Colon (tissue), 2 donors: ENCODE data around the gene NPAS2.

Experiments used
- FAIRE-seq: peaks from 2 replicates; lab custom pipeline; 2012; peaks lifted over from hg19 to GRCh38; lab: Jason Lieb, UNC
- donor health status: control.
- donor health status: control.

NPAS2 gene, protein sequence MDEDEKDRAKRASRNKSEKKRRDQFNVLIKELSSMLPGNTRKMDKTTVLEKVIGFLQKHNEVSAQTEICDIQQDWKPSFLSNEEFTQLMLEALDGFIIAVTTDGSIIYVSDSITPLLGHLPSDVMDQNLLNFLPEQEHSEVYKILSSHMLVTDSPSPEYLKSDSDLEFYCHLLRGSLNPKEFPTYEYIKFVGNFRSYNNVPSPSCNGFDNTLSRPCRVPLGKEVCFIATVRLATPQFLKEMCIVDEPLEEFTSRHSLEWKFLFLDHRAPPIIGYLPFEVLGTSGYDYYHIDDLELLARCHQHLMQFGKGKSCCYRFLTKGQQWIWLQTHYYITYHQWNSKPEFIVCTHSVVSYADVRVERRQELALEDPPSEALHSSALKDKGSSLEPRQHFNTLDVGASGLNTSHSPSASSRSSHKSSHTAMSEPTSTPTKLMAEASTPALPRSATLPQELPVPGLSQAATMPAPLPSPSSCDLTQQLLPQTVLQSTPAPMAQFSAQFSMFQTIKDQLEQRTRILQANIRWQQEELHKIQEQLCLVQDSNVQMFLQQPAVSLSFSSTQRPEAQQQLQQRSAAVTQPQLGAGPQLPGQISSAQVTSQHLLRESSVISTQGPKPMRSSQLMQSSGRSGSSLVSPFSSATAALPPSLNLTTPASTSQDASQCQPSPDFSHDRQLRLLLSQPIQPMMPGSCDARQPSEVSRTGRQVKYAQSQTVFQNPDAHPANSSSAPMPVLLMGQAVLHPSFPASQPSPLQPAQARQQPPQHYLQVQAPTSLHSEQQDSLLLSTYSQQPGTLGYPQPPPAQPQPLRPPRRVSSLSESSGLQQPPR

DNA sequence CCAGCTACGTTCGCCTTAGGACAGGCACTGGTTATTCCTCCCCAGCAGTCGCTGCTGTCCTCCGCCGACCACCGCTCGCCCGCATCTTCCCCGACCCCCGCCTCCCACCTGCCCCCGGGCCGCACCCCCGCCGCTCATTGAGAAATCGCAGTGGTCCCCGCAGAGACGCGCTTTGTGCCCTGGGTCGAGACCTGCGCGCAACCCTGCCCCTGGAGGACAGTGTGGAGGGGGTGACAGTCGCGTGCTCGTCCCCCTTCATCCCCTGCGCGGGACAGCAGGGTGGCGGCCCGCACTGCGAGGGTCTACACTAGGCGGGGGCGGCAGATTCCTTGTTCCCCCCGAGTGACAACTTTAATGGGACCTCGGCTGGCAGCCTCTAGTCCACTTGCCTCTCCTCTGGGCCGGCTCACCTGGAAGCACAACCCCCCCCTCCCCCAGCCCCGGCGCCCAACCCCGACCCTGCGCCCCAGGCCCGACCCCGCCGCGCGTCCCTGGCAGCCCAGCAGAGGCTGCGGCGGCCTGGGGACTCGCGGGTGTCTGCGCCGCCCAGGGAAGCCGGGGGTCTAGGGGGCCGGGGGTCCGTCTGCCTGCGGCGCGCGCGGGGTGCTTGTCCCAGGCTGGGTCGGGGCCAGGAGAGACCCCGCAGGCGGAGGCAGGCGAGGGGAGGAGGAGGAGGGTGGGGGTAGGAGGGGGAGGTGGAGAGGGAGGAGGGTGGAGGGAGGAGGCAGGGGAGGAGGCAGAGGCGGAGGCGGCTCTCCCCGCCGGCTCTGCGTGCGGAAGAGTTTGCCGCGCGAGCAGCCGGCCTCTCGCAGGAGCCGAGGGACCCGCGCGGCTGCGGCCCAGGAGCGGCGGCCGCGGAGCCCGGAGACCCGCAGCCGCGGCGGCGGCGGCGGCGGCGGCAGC is at the start of gene NPAS2:
Gene NPAS2, plus strand, starts transcription at position 770 of the 903 bp plus-strand sequence. CDS start 84,616 bp downstream, outside the sequence.
- no peak for FAIRE-seq

- no peak for FAIRE-seq
Observed at GRCh38 chr2:100771125-100771524, 48.8 kb upstream of the NPAS2 start.

- FAIRE-seq = no peak
Observed at GRCh38 chr2:100773538-100773937, 46.4 kb upstream of the NPAS2 start.

- no peak for FAIRE-seq
Observed at GRCh38 chr2:100776445-100776844, 43.5 kb upstream of the NPAS2 start.

GRCh38 chr2:100778637-100779450 is 41.1 kb upstream of the NPAS2 start:
- FAIRE-seq = no peak

DNA sequence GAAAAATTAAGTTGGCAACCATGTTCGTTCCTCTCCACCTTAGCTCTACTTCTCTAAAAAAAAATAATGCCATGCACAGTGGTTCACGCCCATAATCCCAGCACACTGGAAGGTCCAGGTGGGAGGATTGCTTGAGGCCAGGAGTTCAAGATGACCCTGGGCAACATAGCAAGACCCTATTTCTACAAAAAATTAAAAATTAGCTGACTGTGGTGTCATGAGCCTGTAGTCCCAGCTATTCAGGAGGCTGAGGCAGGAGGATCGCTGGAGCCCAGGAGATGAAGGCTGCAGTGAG is 40.1 kb upstream of the NPAS2 start:
- no peak for FAIRE-seq

- no peak for FAIRE-seq
Observed at GRCh38 chr2:100780203-100781008, 39.5 kb upstream of the NPAS2 start.

DNA sequence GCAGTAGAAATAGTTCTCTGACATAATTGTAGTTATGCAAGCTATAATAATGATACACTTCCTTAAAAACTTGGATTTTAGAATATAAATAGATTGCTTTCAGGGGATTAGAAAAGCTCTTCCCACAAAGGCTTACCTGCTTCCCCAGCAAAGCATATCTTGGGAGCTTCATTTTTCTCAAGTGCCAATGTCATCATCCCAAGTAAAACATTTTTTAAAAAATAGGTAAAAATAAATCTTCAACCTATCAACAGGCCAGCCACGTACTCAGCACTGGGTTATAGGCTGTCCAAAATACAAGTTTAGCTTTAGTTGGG is 39.0 kb upstream of the NPAS2 start:
- no peak for FAIRE-seq

DNA sequence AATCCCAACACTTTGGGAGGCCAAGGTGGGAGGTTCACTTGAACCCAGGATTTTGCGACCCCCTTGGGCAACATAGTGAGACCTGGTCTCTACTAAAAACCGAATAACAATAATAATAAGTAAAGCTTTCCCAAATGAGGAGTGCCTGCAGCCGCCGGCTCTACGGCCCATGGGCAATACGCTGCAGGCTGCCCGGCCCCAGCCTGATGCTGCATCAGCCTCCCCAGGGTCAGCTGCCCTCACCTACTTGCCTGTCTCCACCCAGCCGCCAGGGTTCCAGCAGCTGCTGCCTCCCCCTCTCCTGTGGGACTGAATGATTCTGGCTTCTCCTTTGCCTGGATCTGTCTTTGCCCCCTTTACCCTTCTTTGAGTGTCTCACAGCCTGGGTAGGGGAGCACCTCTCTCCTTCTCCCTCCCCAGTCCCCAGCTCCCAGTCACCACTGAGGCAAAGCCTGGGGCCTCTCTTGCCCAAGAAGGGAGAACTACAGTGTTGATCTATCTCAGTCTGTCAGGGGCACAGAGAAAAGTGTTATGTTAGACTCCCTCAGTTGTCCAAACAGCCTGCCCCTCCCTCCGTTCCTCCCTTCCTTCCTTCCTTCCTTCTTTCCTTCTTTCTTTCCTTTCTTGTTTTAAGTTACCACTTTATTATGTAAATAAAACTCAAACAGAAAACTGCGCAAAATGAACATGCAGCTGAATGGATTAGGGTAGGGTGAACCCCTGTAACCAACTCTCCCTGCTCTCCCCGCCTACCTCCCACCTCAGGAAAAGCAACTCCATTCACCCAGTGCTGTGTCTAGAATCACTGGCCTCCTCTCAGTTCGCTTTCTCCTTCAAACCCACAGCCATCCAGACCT is 38.2 kb upstream of the NPAS2 start:
- FAIRE-seq = no peak

DNA sequence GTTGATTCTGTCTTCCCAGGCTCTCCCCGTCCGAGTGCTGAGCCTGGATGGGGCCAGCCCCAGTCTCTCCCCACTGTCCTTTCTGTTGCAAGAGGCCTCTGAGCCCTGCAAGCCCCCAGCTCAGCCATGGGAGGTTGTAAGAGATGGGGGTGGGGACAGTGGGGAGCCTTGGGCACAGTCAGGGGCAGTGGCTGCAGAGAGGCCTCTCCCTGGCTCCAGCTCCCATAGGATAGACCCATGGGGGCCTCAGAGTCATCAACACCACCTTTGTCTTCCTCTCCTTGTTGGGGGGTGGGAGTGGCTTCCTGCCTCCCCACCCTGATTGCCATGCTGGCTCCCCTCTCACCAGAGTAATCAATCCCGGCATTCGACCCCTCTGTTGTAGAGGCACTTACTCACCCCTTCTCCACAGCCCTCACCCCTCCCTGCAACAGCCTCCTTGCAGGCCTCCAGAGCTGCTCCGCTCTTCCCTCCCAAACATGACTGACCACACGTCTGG is 37.5 kb upstream of the NPAS2 start:
- FAIRE-seq = no peak

- no peak for FAIRE-seq
Observed at GRCh38 chr2:100783987-100784386, 36.0 kb upstream of the NPAS2 start.

DNA sequence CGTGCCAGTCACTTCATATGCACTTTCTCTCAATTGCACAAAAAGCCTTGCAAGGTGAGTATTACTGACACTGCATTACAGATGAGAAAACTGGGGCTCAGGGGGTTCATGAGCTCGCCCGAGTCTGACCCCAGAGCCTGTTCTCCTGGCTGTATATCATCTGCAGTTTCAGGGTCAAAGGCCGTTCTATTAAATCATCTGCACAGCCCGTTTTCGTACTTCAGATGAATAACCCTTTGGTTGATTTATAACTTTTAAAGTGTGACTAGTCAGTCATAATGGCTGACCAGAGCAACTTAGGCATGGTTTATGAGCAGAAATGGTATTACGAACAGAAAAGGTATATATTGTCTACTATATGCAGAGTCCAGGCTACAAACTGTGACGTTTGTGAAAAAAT is 35.3 kb upstream of the NPAS2 start:
- FAIRE-seq = no peak

GRCh38 chr2:100785626-100786296 is 34.2 kb upstream of the NPAS2 start:
- no peak for FAIRE-seq

DNA sequence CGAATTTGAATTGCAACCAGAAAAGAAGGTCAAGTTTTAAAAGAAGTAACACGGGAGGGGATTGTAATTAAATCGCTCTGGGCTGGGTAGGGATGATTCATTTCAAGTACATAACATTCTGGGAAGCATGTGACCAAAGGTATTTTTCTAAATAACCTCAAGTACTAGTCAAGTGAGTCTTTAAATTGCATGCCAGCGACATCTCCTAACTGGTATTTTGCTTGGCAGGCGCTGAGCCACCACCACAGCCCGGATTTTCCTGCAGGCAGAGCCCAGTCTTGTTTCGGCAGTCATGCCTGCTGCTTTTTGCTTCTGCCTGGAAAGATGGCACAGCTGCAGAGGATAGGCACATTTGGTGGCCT is 33.7 kb upstream of the NPAS2 start:
- no peak for FAIRE-seq

DNA sequence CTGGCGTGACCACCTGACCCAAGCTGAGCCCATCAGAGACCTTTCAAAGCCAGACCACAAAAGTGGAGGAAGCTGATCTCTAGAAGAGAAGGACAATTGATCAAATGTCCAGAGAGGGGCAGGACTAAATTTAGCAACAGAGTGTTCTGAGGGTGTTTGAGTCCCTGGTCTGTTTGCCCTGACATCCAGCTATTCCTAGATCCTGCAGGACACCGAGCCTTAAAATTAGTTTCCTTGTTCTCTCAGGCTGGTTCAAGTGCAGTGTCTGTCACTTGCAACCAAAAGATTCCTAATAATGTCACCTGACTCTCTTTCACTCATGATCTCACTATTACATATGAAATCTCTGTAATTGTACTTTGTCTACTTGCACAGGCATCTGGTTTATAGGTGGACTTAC is 33.0 kb upstream of the NPAS2 start:
- FAIRE-seq = no peak

GRCh38 chr2:100789361-100789760 is 30.6 kb upstream of the NPAS2 start:
- FAIRE-seq = no peak

DNA sequence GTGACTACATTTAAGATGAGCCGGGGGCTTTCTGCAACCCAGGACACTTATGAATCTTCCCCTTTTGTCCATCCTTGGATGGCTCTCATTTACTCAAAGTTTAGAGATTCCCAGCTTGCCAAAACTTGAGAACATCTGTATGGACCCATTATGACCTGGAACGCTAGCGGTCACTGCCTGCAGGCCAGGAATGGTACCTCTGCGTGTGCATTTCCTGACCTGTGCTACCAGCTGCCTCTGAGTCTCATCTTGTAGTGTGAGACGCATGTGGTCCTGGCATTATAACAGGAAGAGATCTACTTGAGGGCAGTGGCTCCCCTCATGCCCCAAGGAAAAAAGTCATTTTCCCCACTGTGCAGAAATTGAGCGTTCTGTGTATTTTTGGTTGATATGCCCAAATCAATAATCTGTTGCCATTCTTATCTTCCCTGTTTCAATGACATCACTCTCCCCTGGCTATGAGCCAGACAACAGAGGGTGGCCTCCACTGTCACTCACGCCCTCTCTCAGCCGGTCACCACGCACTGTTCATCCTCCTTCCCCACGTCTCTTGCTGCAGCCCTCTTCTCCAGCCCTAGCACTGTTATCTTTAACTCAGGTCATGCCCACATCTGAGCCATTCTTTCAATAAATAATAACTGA is 28.5 kb upstream of the NPAS2 start:
- no peak for FAIRE-seq

DNA sequence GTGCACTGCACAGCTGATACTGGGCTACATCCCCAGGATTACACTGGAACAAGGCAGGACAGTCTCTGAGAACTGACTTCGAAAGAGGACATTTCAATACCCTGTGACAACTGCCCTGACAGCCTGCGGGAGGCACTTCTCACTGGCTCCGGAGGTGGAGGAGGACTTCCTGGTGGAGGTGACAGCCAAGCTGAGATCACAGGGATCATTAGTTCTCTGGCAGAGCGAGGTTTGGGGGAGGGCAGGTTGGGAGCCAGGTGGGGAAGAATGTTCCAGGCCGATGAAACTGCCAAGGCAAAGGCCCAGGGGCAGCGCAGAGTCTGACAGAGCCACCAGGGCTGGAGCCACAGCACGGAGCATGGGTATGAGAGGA is 28.0 kb upstream of the NPAS2 start:
- no peak for FAIRE-seq

GRCh38 chr2:100793220-100793619 is 26.7 kb upstream of the NPAS2 start:
- no peak for FAIRE-seq
